Gastroesophageal sphincter (tissue), 3 donors: ENCODE data around the gene MYOG.

Source experiments
- CTCF ChIP-seq, 4 experiments: fragments of 200-600 bp in 2 of 4; fragments of 450-650 bp in 2 of 4; sonication (generic) in 1 of 4; IDR thresholded peaks; one replicate each; pipeline ENCODE4 v1.5.1; 2017 to 2019; ENCODE audit warnings: antibody characterized with exemption in 4 of 4, mild to moderate bottlenecking in 2 of 4, moderate library complexity in 2 of 4
- POLR2A ChIP-seq, 2 donors: fragments of 450-650 bp; IDR thresholded peaks; one replicate each; pipeline ENCODE4 v1.6.1; 2017; ENCODE audit warnings: antibody characterized with exemption in 2 of 2, mild to moderate bottlenecking in 2 of 2, moderate library complexity in 1 of 2

GRCh38 chr1:203076031-203076511 is 9.7 kb downstream of the MYOG start:
- TF ChIP-seq CTCF (IDR thresholded peaks at IDR 0.05), result no peak
- no peak for TF ChIP-seq POLR2A (IDR thresholded peaks at IDR 0.05)
